ENCODE measurements around the gene GPN3.
"Not testable (repeated sequence)": the region's sequence is repeated elsewhere in the genome, so short reads cannot be mapped to it uniquely, and the experiment has no call there.

- TF ChIP-seq CTCF (IDR thresholded peaks at IDR 0.05); EZH2 (IDR thresholded peaks at IDR 0.05; ENCODE audit: borderline replicate concordance, insufficient read depth, low read depth, low read length, poor library complexity, severe bottlenecking): not testable (repeated sequence)
Observed at GRCh38 chr12:110405126-110405662, 62.9 kb downstream of the GPN3 start.
